GM10266 (cell line): Measurements from ENCODE around the gene TRIP10.

ENCODE experiments used
- DNase-seq: peaks from one replicate; pipeline ENCODE4 v3.0.0; 2012; ENCODE audit errors: extremely low spot score
- CTCF ChIP-seq: IDR thresholded peaks from 2 replicates; pipeline ENCODE4 v1.5.1; 2012; ENCODE audit warnings: mild to moderate bottlenecking, low read depth; ENCODE audit not compliant: control insufficient read depth, insufficient read depth; ENCODE audit errors: missing control alignments

TRIP10 gene

GRCh38 chr19:6739390-6739882, at the start of gene TRIP10:
Gene TRIP10 (plus strand): TSS chr19:6739680. CDS start chr19:6739762, 82 bp downstream.
- DNase-seq, result peak; percentile 98
- TF ChIP-seq CTCF, result no peak

GRCh38 chr19:6690160-6690885, 49.2 kb upstream of the TRIP10 start:
- no peak for TF ChIP-seq CTCF
- DNase-seq, result no peak

- DNase-seq, result no peak
- TF ChIP-seq CTCF, result no peak
Measured at GRCh38 chr19:6691342-6691741, 48.1 kb upstream of the TRIP10 start.

GRCh38 chr19:6692027-6692426, 47.5 kb upstream of the TRIP10 start:
- no peak for TF ChIP-seq CTCF
- DNase-seq, result no peak

- no peak for TF ChIP-seq CTCF
- no peak for DNase-seq
Measured at GRCh38 chr19:6693056-6693471, 46.4 kb upstream of the TRIP10 start.

- no peak for DNase-seq
Measured at GRCh38 chr19:6693681-6694080, 45.8 kb upstream of the TRIP10 start.

More at GRCh38 chr19:6693681-6694080, 45.8 kb upstream of the TRIP10 start:
- TF ChIP-seq CTCF, result no peak
